ENCODE results near the gene KPNA2. TPM values are rescaled to one million over a fixed set of nuclear protein-coding genes. Genes with fewer than 3 reads are reported as not detected.
"Not testable (repeated sequence)": the region's sequence is repeated elsewhere in the genome, so short reads cannot be mapped to it uniquely, and the experiment has no call there.

Gene KPNA2
- total RNA-seq, 1 donor from 2014 or later, result 23.0 TPM

DNA sequence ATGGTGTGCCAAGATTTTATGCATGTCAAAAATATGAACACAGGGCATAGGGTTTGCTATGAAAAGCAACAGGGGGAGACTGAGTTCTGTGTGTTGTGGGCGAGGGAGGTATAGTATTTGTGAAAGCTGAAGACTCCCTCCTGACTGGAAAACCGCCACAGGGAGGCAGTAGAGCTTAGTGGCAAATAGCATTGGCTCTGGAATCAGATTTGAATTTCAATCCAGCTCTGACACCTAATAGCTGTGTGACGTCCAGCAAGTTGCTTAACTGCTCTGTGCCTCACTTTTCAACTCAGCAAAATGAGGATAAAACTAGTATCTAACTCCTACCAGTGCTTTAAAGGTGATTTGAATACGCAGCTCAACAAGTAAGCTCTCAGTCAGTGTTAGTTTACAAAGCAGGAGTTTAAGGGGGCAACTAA lies 22.0 kb downstream of the KPNA2 start:
- DNase-seq (ENCODE audit: low spot score), result no peak

DNA sequence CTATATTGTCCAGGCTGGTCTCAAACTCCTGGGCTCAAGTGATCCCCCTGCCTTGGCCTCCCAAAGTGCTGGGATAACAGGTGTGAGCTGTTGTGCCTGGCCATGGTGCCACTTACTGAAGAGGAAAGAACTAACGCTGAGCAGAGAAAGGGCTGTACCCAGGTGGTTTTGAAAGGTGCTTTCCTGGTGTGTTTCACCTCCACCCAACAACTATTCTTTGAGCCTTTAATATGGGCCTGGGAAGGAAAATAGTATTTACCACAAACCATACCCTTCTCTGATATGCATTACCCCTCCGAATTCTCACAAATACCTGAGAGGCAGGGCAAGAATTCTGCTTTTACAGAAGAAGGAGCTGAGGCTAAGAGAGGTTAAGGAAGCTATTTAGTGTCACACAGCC lies 24.8 kb downstream of the KPNA2 start:
- DNase-seq (ENCODE audit: low spot score), result no peak

DNA sequence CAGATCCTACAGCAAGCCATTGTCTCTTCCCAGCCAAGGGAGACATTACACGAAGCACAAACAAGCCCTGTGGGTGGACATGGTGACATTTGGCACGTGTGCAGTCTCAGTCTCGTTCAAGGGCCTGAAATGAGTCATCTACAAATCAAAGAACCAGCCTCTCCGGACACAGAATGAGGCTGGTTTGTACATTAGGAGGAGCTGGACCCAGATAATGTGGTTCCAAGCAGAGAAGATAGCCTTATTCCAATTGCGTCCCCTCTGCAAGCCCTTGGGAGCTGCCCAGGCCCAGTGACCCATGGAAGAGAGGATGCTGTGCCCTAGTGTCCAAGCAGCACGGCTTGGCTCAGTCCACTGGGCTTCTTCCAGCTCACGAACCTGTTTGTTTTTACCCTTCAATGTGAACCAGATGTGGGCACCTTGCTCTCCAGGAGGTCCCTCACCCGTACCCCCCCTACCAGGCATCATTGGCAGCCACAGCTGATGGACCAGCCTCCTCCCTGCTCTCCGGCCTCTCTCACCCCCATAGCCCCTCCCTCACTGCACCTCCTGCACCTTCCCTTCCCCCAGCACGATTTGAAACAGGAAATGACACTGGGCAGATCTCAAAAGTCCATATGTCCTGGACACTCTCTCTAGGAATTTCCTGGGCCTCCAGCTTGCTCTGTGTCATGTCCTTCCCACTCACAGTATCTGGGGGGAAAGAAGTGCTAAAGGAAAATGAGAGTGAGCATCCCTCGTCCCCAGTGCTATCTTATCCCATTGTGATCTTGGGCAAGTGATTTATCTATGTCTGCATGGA lies 26.2 kb downstream of the KPNA2 start:
- DNase-seq (ENCODE audit: low spot score), result no peak

DNA sequence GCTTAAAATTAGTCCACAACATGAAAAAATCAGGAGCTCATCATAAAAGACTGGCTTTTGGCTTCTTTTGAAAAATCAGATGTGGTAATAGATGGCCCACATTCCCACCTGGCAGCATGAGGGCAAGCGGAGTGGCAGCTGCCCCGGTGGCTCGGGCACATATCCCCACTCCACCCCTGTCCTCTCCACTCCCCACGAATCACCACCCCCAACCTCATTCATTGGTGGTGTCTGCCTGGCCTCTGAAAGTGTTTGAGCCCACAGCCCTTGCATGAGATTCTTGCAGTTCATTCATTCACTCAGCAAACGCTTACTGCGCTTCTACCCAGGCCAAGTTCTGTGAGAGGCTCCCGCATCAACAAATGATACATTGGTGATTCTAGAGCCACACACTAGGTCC lies 29.8 kb downstream of the KPNA2 start:
- not testable (repeated sequence) for DNase-seq (ENCODE audit: low spot score)

DNA sequence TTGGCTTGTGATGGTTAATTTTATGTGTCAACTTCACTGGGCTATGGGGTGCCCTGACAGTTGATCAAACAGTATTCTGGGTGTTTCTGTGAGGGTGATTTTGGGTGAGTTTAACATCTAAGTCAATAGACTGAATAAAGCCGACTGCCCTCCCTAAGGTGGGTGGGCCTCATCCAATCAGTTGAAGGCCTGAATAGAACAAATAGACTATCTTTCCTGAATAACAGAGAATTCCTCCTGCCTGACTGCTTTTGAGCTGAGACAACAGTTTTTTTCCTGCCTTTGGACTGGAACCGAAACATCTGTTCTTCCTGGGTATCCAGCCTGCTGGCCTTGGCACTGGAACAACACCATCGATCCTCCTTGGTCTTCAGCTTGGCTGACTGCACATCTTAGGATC lies 33.0 kb downstream of the KPNA2 start:
- not testable (repeated sequence) for DNase-seq (ENCODE audit: low spot score)

DNA sequence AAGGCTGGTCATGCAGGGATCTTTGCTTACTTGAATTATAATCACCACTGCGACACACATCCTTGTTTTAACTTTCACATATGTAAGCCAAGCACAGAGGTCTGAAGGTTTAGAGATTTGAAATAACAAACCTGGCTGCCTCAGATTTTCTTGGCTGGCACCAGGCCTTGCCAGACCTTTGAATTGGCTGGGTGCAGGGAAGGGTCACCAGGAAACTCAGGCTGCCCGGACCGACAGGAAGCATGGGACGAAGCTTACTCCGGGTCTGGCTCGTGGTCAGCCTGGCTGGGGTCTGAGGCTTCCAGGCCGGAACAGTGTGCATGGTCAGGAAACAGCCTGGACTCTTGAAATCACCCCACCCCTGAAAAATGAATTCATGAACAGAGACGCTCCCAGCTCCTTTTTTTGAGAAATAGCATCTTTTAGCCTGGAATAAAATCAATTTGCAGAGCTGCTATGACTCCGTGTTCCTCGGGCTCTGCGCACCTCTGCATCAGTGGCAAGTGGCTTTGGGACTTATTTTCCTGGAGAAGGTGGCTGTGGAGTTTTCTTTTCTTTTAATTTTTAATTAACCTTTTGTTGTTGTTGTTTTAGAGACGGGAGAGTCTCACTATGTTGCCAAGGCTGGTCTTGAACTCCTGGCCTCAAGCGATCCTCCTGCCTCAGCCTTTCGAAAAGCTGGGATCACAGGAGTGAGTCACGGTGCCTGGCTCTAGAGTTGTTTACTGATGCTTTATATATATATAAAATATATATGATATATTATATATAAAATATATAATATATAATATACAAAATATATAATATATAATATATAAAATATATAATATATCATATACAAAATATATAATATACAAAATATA lies 35.3 kb downstream of the KPNA2 start:
- not testable (repeated sequence) for DNase-seq (ENCODE audit: low spot score)

DNA sequence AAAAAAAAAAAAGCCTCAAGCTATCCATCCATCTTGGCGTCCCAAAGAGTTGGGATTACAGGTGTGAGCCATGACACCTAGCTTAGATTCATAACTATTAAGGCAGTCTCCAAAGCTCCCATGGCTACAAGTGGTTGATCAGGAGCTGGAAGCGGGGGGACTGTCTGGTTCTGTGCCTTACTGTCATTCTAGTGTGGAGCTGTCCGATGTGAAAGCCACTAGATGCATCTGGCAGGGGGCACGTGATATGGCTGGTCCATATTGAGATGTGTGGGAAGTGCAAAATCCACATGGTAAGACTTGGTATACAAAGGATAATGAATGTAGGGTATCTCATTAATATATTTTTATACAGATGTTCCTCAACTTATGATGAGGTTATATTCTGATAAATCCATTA lies 38.7 kb downstream of the KPNA2 start:
- no peak for DNase-seq (ENCODE audit: low spot score)

DNA sequence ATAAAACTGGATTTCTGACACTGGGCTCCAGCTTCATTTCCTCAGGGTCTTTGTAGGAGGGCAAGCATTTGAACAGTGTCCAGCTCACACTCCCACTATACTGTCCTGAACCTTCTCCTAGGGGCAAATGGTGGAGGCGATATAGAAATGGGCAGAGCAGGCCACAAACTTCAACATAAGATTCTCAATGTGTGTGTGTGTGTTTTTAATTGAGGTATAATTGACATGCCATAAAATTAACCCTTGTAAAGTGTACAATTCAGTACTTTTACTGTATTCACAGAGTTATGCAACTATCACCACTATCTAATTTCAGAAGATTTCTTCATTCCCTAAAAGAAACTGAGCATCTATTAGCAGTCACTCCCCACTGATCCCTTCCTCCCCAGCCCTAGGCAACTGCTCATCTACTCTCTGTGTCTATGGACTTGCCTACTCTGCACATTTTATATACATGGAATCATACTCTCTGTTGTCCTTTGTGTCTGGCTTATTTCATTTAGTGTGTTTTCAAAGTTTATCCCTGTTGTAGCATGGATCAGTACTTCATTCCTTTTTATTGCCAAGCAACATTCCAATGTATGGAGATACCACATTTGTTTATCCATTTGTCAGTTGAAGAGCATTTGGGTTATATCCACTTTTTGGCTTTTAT lies 40.5 kb downstream of the KPNA2 start:
- DNase-seq (ENCODE audit: low spot score), result not testable (repeated sequence)

DNA sequence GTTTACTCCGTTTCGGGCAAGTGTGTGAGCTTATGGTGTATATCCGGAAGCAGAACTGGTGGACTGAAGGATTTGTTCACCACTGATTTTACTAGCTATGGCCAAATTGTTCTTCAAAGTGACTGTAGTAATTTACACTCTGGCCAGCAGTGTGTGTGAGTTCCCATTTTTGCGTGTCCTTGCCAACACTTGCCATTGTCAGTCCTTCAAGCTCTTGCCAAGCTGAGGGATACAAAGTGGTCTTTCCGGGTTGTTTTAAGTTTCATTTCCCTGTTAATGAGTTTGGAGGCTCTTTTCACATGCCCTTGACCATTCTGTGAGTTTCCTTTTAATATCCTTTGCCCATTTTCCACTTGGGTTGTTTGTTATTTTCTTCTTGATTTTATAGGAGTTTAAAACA lies 42.0 kb downstream of the KPNA2 start:
- not testable (repeated sequence) for DNase-seq (ENCODE audit: low spot score)

DNA sequence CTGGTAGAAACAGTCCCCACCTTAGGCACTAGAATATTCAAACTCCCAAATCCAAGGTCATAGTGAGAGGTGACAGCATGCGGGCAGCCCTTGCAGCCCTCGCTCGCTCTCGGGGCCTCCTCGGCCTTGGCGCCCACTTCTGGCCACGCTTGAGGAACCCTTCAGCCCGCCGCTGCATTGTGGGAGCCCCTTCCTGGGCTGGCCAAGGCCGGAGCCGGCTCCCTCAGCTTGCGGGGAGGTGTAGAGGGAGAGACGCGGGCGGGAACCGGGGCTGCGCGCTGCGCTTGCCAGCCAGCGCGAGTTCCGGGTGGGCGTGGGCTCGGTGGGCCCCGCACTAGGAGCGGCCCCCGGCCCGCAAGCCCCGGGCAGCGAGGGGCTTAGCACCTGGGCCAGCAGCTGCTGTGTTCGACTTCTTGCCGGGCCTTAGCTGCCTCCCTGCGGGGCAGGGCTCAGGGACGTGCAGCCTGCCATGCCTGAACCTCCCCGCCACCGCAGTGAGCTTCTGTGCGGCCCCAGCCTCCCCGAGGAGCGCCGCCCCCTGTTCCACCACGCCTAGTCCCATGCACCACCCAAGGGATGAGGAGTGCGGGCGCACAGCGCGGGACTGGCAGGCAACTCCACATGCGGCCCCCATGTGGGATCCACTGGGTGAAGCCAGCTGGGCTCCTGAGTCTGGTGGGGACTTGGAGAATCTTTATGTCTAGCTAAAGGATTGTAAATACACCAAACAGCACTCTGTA lies 45.0 kb downstream of the KPNA2 start:
- no peak for DNase-seq (ENCODE audit: low spot score)

DNA sequence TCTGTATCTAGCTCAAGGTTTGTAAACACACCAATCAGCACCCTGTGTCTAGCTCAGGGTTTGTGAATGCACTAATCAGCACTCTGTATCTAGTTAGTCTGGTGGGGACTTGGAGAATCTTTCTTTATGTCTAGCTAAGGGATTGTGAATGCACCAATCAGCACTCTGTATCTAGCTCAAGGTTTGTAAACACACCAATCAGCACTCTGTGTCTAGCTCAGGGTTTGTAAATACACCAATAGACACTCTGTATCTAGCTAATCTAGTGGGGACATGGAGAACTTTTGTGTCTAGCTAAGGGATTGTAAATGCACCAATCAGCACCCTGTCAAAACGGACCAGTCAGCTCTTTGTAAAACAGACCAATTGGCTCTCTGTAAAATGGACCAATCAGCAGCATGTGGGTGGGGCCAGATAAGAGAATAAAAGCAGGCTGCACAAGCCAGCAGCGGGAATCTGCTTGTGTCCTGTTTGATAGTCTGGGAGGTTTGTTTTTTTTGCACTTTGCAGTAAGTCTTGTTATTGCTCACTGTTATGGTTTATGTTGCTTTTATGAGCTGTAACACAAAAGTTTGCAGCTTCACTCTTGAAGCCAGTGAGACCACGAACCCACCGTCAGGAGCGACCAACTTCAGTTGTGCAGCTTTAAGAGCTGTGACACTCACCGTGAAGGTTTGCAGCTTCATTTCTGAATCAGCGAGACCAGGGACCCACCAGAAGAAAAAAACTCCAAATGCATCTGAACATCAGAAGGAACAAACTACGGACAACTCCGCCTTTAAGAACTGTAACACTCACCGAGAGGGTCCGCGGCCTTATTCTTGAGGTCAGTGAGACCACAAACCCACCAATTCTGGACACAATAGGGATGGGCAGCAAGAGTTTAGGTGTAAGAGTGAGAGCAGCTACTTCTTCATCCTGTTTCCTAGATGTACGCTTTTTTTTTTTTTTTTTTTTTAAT lies 46.0 kb downstream of the KPNA2 start:
- DNase-seq (ENCODE audit: low spot score), result not testable (repeated sequence)

DNA sequence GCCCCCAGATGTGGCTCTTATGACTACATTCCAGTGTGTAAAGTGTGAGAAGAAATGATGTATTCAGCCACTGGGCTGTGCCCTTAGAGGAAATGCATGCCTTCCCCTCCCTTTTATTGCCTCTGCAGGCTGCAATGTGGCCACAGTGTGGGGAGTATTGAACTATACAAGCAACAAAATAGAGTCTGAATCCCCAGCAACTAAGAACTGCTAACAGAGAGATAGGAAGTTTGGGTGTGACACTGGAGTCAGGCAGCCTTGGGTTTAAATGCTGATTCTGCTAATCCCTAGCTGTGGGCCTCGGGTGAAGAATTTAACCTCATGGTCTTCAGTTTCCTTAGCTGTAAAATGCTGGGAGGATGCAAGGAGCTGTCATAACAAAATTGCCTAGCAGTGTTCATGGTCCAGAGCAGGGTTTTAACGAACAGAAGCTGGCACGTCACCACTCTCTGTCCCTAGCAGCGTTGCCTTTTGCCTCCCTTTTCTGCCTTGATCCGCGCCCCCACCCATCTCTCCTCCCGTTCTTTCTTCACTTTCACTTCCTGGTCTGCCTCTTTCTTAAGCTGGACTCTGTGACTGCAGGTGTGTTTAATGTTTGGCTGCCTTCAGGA lies 50.3 kb downstream of the KPNA2 start:
- DNase-seq (ENCODE audit: low spot score), result no peak

DNA sequence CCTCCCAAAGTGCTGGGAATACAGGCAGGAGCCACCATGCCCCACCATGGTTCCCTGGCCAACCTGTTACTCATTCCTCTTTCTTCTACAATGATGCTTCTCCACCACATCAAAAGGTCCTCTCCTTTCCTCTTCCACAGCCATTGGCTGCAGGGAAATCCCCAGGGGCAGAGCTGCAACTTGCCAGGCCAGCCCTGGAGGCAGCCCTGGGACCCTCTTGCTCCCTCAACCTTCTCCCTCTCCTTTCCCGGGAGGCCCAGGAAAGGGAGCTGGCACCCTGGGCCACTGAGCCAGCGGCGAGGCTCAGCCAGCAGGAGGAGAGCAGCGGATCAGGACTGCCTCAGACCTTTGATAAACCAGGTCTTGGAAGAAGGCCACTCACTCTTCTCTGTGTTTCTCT lies 51.1 kb downstream of the KPNA2 start:
- DNase-seq (ENCODE audit: low spot score), result not testable (repeated sequence)

DNA sequence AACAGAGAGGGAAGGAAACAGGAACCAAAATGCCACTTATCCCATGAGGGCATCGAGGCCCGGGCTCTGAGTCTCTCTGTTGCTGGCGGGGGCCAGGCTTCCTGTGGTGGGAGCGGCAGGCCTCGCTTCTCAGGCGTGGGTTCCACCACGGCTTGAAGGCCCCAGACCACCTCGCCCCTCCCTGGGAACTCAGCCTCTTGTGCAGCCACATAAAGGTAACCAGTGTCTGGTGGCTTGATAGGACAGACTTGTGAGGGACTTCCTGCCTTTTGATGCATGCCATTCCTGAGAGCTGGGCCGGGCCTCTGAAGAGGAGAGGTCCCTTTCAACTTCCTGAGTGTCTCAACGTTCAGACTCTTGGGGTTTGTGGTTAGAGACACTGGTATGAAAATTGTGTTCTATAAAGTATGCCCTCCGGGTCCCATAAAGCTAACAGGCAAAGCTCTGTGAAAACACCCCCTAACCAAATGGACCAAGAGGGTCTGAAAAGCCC lies 51.6 kb downstream of the KPNA2 start:
- DNase-seq (ENCODE audit: low spot score), result not testable (repeated sequence)

DNA sequence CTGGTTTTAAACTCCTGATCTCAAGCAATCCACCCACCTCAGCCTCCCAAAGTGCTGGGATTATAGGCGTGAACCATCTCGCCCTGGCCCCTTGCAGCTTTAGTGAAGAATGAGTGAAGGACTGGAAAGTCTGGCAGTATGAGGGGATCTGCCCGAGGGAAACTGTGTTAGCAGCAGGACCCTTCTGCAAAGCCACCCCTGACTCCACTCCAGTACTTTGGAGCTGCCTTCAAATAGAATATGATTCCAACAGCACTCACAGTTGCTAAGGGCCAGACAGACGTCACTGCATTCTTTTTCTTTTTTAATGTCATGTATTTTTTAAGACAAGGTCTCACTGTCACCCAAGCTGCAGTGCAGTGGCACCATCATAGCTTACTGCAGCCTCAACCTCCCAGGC lies 52.3 kb downstream of the KPNA2 start:
- DNase-seq (ENCODE audit: low spot score), result peak; percentile 3

DNA sequence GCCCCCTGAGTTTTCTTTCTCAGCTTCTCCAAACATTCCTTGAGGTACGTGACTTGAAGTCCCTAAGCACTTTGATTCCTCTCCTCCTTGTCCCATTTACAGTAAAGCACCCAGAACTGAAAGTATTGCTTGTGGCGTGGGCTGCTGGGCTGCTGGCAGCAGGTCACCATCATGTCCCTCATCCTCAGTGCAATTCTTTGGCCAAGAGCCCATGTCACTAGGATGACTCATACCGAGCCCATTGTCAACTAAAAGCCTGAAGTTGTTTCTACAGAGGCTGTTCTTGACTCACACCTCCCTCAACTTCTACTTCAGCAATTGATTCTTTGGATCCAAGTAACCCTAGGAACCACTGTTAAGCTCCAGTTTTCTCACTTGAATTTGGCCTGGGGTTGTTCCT lies 54.3 kb downstream of the KPNA2 start:
- DNase-seq (ENCODE audit: low spot score), result peak; percentile 42

DNA sequence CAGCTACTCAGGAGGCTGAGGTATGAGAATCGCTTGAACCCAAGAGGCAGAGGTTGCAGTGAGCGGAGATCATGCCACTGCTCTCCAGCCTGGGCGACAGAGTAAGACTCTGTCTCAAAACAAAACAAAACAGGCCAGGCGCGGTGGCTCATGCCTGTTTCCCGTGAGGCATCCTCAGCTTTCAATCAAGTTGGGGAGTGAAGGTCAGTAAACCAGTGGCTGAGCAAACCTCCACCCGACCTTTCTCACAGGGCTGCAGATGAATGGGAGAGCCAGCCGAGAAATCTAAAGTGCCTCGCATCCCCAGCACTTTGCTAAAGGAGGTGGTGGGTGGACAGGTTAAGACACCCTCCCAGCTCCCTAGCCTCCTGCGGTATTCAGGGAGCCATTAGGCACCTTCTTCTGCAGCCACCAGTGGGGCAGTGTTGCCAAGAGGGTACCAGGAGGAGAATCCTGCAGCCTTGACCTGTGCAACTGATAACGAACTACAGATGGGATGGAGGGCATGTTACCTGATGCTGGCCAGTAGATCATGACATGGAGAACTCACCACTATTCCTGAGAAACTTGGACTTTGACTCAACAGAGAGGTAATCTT lies 59.0 kb downstream of the KPNA2 start:
- no peak for DNase-seq (ENCODE audit: low spot score)

DNA sequence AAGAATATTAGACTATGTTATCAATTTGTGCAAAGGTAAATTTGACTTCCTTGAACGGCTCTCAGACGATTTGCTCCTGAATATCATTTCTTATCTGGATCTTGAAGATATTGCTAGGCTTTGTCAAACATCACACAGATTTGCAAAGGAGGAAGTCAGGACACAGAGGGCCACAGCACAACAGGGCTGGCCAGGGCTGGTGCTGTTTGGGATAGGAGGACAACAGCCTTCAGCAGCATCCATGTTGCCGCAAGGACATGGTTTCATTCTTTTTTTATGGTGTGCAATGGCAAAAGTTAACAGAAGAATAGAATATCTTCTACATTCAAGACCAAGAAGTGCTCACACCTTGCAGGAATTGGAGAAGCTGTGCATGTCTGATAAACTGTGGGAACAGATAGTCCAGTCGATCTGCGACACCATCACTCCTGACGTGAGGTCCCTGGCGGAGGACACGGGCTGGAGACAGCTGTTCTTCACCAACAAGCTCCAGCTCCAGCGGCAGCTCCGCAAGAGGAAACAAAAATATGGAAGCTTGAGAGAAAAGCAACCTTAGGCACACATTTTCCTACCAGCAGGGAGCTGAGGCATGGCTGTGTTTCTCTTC lies 59.8 kb downstream of the KPNA2 start:
- DNase-seq (ENCODE audit: low spot score), result no peak

DNA sequence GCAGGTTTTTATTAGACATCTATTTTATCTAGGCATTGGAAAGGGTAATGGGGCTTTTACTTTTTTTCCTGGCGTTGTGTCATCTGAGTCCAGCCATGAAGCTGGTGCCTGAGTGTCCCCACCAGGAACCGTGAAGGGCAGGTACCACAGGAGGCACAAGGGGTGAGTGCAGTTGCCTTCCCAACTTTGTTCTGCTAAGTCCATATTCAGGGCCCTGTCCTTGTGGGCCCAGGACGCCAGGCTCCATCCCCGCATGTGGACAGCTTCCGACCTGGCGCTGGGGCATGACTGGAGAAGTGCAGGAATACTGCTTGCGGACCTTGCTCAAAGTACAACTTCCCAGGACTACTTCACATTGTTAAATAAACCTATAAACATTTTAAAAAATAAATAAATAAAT lies 60.6 kb downstream of the KPNA2 start:
- DNase-seq (ENCODE audit: low spot score), result no peak

Measured in ureter (tissue), 1 donor.